HG03196 (cell line): ENCODE measurements around the gene SLAMF1.

ENCODE experiments used
- ATAC-seq: cut with Tn5 transposase; IDR thresholded peaks from one replicate; pipeline ENCODE4 v1.9.1; 2021; ENCODE audit not compliant: unreplicated experiment

The SLAMF1 gene

DNA sequence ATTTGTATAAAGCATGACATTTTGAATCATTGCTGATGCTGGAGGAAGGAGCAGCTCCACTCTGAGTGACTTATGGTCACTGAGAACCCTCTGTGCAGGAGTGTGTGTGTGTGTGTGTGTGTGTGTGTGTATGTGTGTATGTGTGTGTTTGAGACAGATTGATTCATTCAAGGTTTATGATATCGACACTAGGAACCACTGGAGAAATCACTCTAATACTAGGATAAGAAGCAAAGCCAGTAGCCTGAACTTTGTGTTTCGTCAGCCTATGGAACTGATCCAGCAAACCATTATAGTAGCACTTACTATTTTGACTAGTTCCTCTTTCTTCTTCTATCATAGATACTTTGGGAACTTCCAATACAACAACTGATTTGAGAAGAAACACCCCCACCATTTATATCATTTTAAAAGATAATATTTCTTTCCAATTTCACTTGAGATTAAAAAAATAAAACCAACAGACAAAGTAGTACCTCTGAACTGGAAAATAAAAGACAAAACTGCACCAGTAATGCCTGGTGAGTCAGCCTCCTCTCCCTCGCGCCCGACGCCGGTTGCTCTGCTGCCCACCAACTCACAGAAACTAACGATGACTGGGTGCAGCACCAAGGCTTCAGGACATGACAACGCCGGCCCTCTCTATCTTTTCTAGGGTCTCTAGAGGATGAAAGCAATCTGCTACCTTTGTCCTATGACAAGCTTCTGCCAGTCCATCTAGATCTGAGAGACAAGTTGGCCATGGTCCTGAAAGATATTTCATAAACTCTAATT lies 20.9 kb downstream of the SLAMF1 start:
- ATAC-seq, result no peak

DNA sequence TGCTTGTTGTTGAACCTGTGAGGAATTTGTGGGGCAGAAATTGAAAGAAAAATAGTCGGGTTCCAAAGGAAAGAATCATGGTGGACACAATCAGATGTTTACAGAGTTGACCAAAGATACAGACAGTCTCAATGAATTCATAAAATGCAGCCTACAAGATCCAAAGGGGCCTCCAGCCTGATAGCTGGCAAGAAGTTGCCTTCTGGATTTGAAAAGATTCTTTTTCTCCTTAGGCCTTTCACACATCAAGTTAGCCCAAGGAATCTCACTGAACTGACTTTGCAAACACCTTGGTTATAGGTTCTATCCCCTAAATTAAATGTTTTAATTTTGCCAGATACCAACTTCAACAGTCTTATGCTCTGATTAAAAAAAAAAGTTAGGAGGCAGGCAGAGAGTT lies 21.5 kb downstream of the SLAMF1 start:
- ATAC-seq, result no peak

DNA sequence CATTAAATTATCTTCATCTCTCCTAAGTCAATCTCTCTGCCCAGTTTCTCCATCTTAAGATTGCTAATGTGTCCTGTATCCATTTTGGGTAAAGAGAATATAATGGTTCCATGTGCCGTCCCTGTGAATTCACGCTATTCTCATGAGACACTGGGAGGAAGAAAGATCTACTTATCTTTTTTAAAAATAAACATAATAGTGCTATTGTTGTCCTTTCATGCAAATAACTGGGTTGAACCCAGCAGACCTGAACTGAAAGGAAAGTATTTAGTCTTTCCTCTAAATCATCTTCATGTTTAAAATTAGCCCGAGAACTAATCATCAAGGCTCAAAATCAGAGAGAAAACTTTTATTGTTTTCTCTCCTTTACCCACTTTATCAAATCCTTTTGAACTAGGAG lies 22.4 kb downstream of the SLAMF1 start:
- ATAC-seq, result no peak

DNA sequence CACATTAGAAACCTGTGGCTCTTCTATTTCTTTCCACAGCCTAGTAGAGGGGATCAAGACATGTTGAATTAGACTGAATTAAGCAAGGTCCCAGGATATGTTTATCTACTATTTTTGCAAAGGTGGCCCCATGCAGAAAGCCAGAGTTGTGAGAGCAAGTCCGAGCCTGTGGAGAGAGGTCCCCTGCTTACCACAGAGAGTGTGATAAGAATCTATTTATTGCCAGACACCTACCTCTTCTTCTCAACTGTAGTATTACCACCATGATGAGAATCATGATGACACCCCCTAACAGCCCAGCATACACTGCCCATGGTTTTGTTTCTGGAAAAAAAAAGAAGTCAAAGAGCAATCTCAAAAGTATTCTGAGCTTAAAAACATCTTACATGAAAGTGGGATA lies 23.0 kb downstream of the SLAMF1 start:
- ATAC-seq, result no peak

DNA sequence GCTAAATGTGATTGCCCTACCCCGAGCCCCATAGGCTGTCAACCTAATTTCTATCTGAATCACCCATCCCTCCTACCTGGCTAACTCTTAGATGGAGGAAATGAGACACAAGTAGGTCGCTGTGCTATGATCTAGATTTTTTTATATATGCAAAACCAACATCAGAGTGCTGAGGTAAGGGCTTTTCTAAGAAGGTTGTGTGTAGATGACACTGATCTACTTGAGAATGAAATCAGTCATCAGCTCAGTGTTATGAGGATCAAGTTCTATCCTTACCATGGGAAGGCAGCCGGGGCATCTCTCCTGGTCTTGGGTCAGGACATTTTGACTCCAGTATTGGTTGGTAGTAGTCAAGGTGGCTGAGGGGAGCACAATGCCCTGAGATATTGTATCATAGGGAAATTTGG lies 23.6 kb downstream of the SLAMF1 start:
- no peak for ATAC-seq

DNA sequence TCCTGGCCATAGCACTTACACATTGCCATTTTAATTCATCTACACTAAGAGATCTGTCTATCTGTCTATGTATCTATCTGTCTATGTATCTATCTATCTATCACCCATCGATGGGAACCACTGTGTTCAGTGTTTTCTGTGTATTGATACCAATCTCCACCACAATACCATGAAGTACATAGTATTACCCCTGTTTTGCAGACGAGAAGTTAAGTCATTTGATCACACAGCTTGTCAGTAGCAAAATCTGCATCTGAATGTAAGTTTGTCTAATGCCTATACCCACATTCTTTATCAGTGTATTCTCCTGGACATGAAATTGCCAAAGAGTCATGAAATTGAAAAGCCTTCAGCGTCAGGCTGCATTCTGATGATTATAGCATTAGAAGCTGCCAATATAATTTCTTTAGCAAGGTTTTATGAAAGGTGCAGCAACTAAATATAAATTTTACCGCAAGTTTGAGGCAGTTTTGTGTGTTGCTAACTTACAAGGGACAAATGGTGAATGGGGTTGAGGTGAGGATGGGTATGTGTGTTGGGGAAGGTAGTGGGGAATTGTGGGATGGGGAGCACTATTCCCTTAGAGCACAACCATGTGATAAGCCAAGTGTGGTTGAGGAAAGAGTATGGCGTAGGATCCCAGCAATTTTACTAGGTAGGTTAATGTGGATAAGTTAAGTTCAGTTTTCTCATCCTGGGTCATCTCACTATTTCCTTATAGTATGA lies 24.2 kb downstream of the SLAMF1 start:
- no peak for ATAC-seq

DNA sequence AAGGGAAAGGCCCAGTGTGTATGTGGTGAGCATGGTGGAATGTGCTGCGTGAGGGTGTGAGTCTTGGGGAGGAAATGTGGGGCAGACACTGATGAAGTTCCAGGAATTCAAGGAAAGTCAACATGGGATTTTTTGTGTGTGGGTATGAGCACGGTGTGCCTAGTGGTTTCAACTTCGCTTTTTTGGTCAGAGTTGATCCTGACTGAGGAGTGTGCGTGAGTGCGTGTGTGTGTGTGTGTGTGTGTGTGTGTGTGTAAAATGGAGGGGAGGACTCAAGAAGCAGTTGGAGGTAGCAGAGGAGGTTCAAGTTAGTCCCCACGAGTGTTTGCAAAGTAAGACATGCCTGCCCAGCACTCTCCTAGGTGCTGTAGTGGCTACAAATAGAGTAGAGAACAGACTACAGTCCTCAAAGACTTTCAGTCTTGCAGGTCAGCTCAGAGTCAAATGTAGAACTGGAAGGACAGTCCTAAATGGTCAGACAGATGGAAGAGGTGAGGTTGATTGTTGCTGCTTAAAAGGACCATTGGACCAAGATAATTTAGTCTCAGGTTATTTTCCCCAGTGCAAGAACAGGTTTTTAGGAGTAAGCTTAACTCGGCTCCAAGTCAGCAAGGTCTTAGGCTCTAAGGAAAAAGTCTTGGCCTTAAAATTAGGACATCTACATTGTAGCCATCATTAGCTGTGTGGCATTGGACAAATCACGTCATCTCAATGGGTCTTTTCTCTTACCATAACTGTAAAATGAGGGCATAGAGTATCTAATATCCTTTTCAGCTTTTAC lies 25.0 kb downstream of the SLAMF1 start:
- ATAC-seq, result no peak

DNA sequence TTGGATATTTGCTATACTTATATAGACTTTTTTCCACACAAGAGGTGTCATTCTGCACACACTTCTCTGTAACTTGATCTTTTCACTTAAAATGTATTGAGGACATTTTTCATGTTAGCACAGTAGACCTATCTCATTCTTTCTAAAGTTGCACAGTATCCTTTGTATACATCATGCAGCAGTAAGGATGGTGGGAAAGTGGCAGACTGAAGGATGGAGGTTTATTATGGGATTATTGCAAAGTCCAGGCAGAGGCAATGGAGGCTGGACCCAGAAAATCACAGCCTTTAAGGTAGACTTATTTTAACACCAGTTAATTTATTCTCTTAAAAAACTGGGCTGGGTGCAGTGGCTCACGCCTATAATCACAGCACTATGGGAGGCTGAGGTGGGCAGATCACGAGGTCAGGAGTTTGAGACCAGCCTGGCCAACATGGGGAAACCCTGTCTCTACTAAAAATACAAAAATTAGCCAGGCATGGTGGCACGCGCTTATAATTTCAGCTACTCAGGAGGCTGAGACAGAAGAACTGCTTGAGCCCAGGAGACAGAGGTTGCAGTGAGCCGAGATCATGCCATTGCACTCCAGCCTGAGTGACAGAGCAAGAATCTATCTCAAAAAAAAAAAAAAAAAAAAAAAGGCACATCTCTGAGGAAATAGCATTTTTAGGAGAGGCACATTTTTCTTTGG lies 25.8 kb downstream of the SLAMF1 start:
- ATAC-seq, result no peak

DNA sequence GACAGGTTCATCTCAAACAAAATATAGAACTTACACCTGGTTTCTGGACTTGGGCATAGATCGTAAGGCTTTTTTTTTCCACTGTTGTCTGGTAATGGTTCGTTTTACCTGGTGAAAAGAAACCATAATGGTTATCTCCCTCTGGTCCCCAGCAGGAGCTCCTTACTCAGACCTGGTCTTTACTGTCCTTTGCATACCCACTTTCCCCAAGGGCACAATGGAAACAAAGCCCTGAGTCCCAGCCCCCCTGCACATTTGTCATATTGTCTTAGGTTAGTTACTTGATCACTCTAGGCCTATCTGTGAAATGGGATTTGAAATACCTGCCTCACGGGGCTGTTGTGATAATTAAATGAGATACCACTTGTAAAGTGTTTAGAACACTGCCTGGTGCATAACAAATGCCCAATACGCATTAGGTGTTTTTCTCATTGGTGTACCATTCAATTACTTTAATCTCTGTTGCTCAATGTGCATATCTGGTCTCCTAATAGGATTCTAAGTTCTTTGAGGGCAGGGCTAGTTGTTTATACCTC lies 27.0 kb downstream of the SLAMF1 start:
- ATAC-seq, result no peak

DNA sequence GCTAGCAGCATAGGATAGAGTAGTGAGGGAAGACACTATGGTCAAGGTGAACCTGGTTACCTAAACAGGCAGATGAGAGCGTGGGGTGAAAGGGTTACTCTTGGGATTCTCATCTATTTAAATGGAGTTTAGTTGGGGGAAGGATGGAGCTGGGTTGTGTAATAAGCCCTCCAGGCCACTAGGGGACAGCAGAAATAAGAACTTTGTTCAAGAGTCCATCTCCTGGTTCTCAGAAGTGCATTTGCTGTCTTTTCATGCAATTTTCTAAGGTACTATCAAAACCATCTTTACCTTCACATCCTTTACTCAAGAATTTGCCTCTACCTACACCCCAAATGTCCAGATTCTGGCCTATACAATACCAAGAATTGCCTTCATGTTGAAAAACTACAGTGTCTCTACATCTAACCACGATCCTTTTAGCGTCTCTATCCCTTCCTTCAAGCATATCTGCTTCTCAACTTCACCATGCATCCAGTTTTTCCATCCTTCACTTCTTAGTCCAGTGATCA lies 28.0 kb downstream of the SLAMF1 start:
- no peak for ATAC-seq

DNA sequence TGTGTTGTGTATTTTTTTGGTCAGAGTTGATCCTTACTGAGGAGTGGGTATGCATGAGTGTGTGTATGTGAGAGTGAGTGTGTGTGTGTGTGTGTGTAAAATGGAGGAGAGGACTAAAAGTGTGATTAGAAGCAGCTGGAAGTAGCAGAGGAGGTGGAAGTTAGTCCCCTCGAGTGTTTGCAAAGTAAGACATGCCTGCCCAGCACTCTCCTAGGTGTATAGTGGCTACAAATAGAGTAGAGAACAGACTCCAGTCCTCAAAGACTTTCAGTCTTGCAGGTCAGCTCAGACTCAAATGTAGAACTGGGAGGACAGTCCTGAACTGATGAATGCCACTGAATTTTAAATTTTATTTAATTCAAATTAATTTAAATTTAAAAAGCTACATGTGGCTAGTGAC lies 28.5 kb downstream of the SLAMF1 start:
- no peak for ATAC-seq

DNA sequence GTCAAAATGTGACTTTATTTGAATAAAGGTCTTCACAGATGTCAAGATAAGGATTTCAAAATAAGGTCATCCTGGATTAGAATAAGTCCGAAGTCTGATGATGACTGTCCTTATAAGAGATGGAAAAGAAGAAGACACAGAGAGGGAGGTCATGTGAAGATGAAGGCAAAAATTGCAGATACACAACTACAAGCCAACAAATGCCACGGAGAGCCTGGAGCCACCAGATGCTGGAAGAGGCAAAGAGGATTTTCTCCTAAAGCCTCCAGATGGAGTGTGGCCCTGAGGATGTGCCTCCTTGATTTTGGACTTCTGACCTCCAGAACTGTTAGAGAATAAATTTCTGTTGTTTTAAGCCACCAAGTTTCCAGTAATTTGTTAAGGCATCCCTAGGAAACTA lies 31.2 kb downstream of the SLAMF1 start:
- ATAC-seq, result no peak

DNA sequence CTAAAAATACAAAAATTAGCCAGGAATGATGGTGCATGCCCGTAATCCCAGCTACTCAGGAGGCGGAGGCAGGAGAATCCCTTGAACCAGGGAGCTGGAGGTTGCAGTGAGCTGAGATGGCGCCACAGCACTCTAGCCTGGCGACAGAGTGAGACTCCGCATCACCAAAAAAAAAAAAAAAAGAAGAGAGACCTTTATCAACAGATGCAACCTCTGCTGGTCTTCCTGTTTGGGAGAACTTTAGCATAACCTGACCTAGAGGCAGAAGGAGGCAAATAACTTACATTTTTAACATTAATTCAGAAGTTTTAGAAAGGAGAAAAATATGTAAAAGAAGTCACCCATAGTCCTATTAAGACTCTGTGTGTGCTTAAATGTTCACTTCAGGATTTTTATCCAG lies 32.4 kb downstream of the SLAMF1 start:
- ATAC-seq, result no peak

DNA sequence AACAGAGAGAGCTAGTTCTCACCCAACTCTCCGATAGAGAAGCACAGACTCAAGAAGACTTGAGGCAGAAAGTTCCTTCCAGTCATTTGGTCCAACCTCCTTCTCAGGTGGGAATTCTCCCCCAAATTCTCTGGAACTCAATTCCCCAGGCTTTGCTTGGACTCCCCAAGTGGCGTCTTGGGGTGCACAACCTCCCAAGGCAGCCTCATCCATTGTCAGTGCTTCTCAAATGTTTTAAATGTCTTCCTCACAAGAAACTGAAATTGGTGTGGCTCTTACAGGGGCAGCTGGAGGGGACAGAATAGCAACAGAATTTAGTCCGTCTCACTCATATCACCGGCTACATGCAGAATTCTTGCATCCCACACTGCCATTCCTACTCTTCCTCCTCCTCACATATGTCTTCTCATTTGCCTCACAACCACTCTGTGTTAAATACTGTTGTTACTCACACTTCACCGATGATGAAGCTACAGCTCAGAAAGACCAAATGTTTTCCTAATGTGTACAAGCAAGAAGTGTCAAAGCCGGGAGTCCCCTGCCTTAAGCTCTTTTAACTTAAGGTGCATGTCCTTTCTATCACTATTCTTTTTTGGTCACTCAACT lies 34.1 kb downstream of the SLAMF1 start:
- no peak for ATAC-seq

DNA sequence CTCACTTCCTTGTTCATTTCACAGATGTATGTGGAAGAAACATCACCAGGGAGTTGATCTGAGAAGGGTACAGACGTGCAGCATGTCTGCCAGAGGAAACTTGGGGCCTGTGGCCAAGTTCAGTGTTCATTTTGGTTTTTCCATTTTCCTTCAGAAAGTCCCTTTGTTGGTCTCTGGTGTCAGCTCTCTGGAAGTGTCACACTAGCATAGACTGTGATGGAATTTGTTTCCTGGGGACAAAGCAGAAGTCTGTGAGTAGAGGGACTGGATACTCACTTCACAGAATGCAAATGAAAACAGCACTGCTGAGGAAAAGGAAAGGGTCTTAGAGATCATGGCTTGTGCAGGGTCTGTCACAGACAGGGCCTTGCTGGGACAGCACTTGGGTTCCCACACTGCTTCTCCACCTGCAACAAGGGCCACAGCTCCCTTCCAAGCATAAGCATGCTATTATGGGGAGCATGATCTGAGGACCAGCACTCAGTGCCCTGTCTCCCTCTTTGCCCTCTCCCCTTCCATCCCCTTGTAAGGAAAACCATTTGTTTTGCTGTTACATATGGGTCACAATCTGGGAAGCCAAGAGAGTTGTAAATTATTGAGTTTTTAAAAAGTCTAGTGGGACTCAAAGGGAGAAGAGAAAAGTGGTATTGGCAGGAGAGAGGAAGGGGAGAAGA lies 36.1 kb downstream of the SLAMF1 start:
- no peak for ATAC-seq

DNA sequence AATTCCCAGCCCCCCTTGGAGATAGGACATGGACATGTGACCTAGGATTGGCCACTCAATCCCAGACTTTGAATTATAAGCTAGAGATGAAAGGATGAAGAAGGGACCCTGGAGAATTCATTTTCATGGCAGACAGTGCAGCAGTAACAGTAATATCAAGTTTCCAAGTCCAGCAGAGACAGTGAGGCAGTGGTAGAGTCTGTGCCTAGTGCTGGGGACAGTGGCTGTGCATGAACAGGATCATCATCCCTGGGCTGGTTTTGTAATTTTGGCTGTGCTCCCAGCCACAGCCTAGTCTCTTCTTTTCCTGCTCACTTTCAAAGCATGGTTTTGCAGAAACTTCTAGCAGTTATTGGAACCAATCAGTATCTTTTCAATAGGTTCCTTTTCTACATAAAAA lies 37.9 kb downstream of the SLAMF1 start:
- ATAC-seq, result no peak

DNA sequence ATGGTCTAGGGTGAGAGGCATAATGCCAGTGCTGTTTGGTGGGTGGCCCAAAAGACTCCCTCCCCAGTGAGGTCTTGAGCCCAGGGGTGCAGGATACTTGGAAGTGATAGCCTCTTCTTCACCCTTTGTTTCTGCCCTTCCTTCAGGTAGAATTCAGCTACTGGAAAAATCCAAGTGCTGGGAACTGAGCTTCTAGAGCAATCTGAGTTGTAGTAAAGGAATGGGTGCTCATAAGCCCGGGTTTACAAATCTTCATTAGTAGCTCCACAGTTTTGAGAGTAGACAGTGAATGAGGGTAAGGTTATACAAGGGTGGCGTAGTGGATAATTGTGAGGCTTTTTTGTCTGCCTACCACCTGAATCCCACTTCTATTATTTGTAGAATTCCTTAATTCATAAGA lies 38.3 kb downstream of the SLAMF1 start:
- no peak for ATAC-seq

DNA sequence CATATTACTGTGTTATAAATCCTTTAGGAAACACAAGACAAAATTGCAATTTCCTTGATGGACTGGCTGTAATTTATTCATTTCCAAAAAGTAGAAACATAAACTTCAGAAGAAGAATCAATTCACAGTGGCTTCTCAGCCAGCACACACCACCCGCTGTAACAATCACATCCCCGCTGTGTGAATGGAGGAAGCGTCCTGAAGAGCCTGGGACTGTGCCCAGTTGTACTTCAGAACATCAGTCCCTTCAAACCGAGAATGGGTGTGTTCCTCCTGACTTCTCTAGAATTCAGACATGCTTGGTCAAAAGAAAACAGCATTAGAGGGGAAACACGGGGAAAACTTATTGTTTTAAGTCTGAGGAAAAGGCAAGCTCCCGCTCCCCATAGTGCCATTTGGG lies 38.8 kb downstream of the SLAMF1 start:
- no peak for ATAC-seq

DNA sequence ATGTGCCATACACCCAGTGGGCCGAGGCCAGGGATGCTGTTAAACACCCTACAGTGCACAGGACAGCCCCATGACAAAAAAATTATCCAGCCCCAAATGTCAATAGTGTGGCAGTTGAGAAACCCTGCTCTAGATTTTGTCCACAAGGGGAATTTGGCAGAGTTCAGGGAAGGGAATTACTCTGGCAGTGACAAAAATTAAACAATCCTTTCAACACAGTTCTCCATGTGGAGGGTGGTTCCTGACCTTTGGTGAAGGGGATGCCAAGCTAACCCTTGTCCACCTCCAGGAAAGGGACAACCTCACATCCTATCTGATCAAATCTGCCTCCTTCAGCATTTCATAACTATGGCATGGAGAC lies 39.2 kb downstream of the SLAMF1 start:
- ATAC-seq, result no peak
